Ectodermal cell (in vitro differentiated cells): ENCODE measurements around the gene KRTAP5-6.

Experiments
- H3K27ac ChIP-seq: 2 replicates; pipeline ENCODE4 v1.7.0; 2013; ENCODE audit warnings: mild to moderate bottlenecking, low read depth, low read length; ENCODE audit not compliant: insufficient read depth, poor library complexity, severe bottlenecking
- H3K27me3 ChIP-seq: 2 replicates; pipeline ENCODE4 v1.7.0; 2013; ENCODE audit warnings: mild to moderate bottlenecking, low read length; ENCODE audit not compliant: insufficient read depth, control insufficient read depth, poor library complexity, severe bottlenecking
- H3K36me3 ChIP-seq: one replicate; pipeline ENCODE4 v1.7.0; 2013; ENCODE audit warnings: low read length; ENCODE audit not compliant: control insufficient read depth, insufficient read depth
- H3K4me1 ChIP-seq: one replicate; pipeline ENCODE4 v1.7.0; 2013; ENCODE audit warnings: low read length; ENCODE audit not compliant: control insufficient read depth, insufficient read depth
- H3K4me3 ChIP-seq: 2 replicates; pipeline ENCODE4 v1.7.0; 2013; ENCODE audit warnings: low read depth, low read length, control low read depth; ENCODE audit not compliant: insufficient read depth
- H3K9me3 ChIP-seq: 2 replicates; pipeline ENCODE4 v1.7.0; 2013; ENCODE audit warnings: mild to moderate bottlenecking, low read length, moderate library complexity; ENCODE audit not compliant: control insufficient read depth
- WGBS, 2 experiments: methylation state at CpG; one replicate each; pipeline ENCODE4 v1.1.7; 2013; ENCODE audit warnings: missing lambda C conversion rate in 2 of 2; 5-methylcytosine and 5-hydroxymethylcytosine counted together

Gene KRTAP5-6

GRCh38 chr11:1743585-1744136 lies 46.7 kb downstream of the KRTAP5-6 start:
- H3K9me3 ChIP-seq = no peaks in the 10 kb centered on the region
- H3K27ac ChIP-seq = no peak overlapping the region
- H3K36me3 ChIP-seq = no peaks in the 10 kb centered on the region
- H3K4me3 ChIP-seq = no peak overlapping the region
- peaks cover 38% of the 10 kb centered on the region for H3K27me3 ChIP-seq
- WGBS, 2 experiments = 83 to 85% methylated on average over 10 of the region's 10 CpGs
- no peaks in the 10 kb centered on the region for H3K4me1 ChIP-seq

DNA sequence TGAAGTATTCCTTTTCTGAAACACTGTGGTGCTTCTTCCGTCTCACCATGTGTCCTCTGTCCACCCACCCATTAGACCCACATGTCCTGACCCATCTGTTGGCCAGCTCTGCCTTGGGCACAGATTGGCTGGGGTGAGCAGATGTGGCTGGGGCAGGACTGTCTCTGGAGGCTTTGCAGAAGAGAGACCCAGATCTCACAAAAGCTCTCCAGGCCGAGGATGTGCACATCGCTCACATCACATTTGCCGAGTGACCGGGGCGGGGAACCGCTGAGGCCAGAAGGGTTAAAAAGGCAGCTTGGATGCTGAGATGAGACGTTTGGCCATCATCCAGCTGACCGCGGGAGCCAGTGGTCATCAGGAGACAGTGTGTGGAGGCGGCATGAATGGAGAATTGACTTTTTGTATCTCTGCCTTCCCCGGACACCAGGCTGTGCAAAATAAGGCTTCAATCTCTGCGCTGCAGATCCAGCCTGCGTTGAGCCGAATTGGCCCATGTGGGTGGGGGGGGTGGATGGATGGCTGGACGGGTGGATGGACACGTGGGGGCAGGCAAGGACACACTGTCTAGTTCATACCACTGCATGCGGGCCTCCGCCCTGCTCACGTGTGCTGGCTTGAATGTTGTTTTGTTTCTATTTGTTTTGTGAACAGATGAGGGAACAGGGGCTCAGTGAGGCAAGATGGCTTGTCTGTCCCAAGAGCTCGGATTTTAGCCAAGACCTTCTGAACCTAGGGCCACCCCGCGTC lies 47.3 kb downstream of the KRTAP5-6 start:
- no peak overlapping the region for H3K27ac ChIP-seq
- 87 to 91% methylated on average over 23 of the region's 23 CpGs for WGBS, 2 experiments
- no peaks in the 10 kb centered on the region for H3K9me3 ChIP-seq
- H3K4me3 ChIP-seq = no peak overlapping the region
- peaks cover 43% of the 10 kb centered on the region for H3K27me3 ChIP-seq
- H3K4me1 ChIP-seq = peaks cover under 1% of the 10 kb centered on the region
- no peaks in the 10 kb centered on the region for H3K36me3 ChIP-seq

- Histone ChIP-seq H3K27me3 (peaks cover 47% of the 10 kb centered on the region), H3K27ac (no peak overlapping the region), H3K4me3 (no peak overlapping the region), H3K36me3 (no peaks in the 10 kb centered on the region), H3K9me3 (no peaks in the 10 kb centered on the region), H3K4me1 (peaks cover 8% of the 10 kb centered on the region)
- 89 to 90% methylated on average over 18 of the region's 18 CpGs for WGBS, 2 experiments
These were observed 48.1 kb downstream of the KRTAP5-6 start for GRCh38 chr11:1744891-1745700.

- H3K4me1 ChIP-seq = peaks cover 14% of the 10 kb centered on the region
- H3K4me3 ChIP-seq = no peak overlapping the region
- H3K36me3 ChIP-seq = no peaks in the 10 kb centered on the region
- no peaks in the 10 kb centered on the region for H3K9me3 ChIP-seq
- 88 to 90% methylated on average over 14 of the region's 14 CpGs for WGBS, 2 experiments
- no peak overlapping the region for H3K27ac ChIP-seq
- H3K27me3 ChIP-seq = peaks cover 55% of the 10 kb centered on the region
These were observed 48.8 kb downstream of the KRTAP5-6 start for GRCh38 chr11:1745701-1746320.

DNA sequence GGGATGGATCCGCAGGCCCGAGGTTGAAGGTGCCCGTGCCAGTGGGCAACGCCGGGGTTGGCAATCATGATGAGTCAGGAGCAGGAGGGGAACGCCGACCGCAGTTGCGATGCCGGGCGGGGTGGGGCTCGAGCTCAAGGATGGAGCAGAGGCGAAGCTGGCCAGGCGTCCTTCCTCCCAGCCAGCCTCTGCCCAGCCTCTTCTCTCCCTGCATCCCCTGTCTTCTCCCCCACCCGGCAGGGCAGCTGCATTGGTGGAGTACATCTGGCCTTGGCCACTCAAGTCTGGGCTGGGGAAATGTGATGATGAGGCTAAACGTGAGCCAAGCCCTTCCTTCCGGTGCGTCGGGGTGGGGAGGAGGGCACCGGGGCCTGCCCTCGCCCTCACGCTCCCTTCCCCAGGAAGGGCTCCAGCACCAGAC lies 49.5 kb downstream of the KRTAP5-6 start:
- H3K27me3 ChIP-seq = peaks cover 53% of the 10 kb centered on the region
- no peak overlapping the region for H3K4me3 ChIP-seq
- no peak overlapping the region for H3K27ac ChIP-seq
- 93 to 94% methylated on average over 22 of the region's 22 CpGs for WGBS, 2 experiments
- peaks cover 14% of the 10 kb centered on the region for H3K4me1 ChIP-seq
- H3K9me3 ChIP-seq = no peaks in the 10 kb centered on the region
- no peaks in the 10 kb centered on the region for H3K36me3 ChIP-seq

- peaks cover 50% of the 10 kb centered on the region for H3K27me3 ChIP-seq
- H3K4me3 ChIP-seq = no peak overlapping the region
- no peaks in the 10 kb centered on the region for H3K36me3 ChIP-seq
- peaks cover 14% of the 10 kb centered on the region for H3K4me1 ChIP-seq
- WGBS, 2 experiments = 90 to 92% methylated on average over 21 of the region's 21 CpGs
- H3K9me3 ChIP-seq = no peaks in the 10 kb centered on the region
- H3K27ac ChIP-seq = no peak overlapping the region
These were observed 50.2 kb downstream of the KRTAP5-6 start for GRCh38 chr11:1746956-1747752.
